Muscle layer of duodenum (tissue), 2 donors: ENCODE data around the gene TSPOAP1.

ENCODE experiments used
- H3K27ac ChIP-seq: one replicate; pipeline ENCODE4 v1.7.0; 2013; ENCODE audit warnings: mild to moderate bottlenecking, low read length
- H3K27me3 ChIP-seq: one replicate; pipeline ENCODE4 v1.7.0; 2013; ENCODE audit warnings: low read depth, mild to moderate bottlenecking, control low read depth, low read length
- H3K36me3 ChIP-seq, 2 donors: one replicate each; pipeline ENCODE4 v1.7.0; 2013; ENCODE audit warnings: low read length in 2 of 2, control low read depth in 1 of 2, mild to moderate bottlenecking in 1 of 2; ENCODE audit not compliant: insufficient read depth in 2 of 2, control insufficient read depth in 1 of 2
- H3K4me1 ChIP-seq, 2 donors: one replicate each; pipeline ENCODE4 v1.7.0; 2013; ENCODE audit warnings: low read length in 2 of 2, mild to moderate bottlenecking in 2 of 2, control low read depth in 1 of 2, moderate library complexity in 1 of 2; ENCODE audit not compliant: insufficient read depth in 2 of 2, control insufficient read depth in 1 of 2
- H3K4me3 ChIP-seq, 2 donors: one replicate each; pipeline ENCODE4 v1.7.0; 2013; ENCODE audit warnings: low read length in 2 of 2, low read depth in 1 of 2, mild to moderate bottlenecking in 1 of 2
- H3K9me3 ChIP-seq, 2 donors: one replicate each; pipeline ENCODE4 v1.7.0; 2013; ENCODE audit warnings: low read length in 2 of 2, control low read depth in 1 of 2, mild to moderate bottlenecking in 1 of 2; ENCODE audit not compliant: control insufficient read depth in 1 of 2
- donor health status: healthy.

The TSPOAP1 gene

DNA sequence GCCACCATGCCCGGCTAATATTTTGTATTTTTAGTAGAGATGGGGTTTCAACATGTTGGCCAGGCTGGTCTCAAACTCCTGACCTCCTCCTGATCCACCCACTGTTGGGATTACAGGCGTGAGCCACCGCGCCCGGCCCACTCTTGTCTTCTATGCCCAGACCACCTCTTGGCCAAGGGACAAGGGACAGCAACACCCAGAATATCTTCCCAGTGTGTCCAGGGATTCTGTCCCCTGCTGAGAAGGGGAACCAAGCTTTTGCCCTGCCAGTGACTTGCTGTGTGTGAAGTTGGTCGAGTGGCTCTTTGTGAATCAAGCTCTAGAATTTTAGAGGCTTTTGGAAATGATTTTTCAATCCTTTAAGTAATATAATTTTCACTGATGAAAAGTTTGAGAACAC, 46.2 kb downstream of the TSPOAP1 start:
- no peaks in the 10 kb centered on the region for H3K27me3 ChIP-seq
- H3K4me1 ChIP-seq = peaks cover 0 to 9% of the 10 kb centered on the region in 2 donors
- H3K27ac ChIP-seq = no peak overlapping the region
- H3K4me3 ChIP-seq = no peak overlapping the region
- H3K9me3 ChIP-seq = no peaks in the 10 kb centered on the region
- H3K36me3 ChIP-seq = no peaks in the 10 kb centered on the region

DNA sequence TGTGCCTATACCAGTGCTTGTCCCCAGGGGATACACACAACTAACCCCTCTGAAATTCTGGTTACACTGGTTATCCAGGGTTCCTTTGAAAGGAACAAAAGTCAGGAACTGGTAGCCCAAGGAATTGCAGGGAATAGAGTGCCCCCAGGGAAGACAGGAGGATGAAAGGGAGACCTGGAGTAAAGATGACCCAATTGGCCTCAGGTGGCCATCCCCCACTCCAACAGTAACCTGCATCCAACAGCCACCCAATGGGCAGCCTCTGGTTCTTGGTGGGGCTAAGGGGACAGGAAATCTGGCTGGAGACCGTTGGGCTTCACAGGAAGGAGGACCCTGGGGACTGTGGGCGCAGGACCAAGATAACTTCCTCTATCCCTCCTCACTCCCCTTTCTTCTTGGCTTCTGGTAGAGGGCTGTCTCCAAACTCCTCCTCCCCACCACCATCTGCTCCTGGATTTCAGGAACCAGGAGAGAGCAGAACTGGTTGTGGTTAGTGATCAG, 47.0 kb downstream of the TSPOAP1 start:
- Histone ChIP-seq H3K9me3 (no peaks in the 10 kb centered on the region), H3K27me3 (no peaks in the 10 kb centered on the region), H3K36me3 (no peaks in the 10 kb centered on the region), H3K4me3 (no peak overlapping the region), H3K4me1 (peaks cover 0 to 9% of the 10 kb centered on the region in 2 donors), H3K27ac (no peak overlapping the region)

DNA sequence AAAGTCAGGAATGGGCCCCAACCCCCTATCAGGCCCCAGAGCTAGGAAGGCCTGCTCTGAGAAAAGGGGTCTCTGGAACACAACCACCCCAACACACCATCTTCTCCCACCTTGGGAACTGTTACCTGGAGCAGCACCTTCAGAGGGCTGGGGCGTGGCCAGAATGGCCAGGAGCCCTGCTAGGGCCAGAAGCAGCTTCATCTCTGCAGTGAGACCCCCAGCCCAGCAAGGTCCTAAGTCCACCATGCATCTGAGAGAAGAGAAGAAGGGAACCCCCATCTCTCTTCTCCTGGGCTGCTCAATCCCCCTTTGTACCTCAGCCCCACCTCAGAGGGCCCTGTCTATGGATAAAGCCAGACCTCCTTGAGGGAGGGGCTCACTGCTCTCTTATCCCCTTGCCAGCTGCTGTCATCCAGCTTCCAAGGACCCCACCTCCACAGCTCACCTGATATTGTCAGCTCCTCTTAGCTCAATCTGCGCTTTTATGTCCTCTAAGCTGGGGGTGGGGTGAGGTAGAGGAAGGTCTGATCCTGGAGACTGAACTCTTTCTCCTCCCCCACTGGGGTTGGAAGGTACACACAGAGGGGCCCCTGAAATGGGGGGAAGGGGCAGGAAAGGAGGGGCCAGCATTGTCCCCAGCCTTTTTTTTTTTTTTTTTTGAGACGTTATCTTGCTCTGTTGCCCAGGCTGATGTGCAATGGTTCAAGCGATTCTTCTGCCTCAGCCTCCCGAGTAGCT, 47.9 kb downstream of the TSPOAP1 start, which contains the start of gene MPO:
TSS of gene MPO (minus strand) at position 456 of the 738 bp plus-strand sequence. CDS start at position 279, 177 bp downstream.
- Histone ChIP-seq H3K27ac (no peak within 1 kb of the TSS), H3K4me1 (peaks cover 0 to 9% of the 10 kb centered on the region in 2 donors), H3K9me3 (no peaks in the 10 kb centered on the region), H3K36me3 (no peaks in the 10 kb centered on the region), H3K27me3 (no peaks in the 10 kb centered on the region), H3K4me3 (no peak within 1 kb of the TSS)

DNA sequence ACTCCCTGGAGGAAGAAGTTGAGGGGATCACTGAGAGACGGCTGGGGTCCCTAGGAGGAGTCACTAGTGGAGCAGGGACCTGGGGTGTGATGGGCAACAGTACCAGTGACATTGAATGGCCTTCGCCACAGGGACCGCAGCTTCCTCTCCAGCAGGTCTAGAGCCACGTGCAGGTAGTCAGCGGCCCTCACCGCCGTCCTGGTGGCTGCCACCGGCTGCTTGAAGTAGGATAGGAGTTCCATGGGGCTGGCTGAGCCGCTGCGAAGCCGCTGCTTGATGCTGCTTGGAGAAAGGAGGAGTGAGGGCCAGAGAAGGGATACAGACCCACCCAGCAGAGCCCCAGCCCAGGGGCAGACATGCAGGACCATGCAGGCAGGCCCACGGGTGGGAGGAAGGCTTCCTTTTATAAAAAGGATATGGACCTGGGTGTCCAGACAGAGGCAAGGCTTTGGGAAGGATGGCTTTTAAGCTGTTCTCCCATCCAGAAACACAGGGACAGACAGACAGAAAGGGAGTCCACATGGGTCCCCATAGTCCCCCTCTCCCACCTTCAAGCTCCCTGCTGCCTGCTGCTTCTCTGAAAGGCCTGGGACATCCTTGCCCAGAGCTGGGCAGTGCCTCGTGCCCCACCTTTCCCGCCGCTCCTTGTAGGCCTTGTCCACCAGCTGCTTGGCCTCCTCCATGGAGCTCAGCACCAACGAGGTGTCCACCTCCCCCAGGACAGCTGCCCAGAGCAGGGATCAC, 48.7 kb downstream of the TSPOAP1 start:
- H3K27ac ChIP-seq = no peak overlapping the region
- no peaks in the 10 kb centered on the region for H3K36me3 ChIP-seq
- H3K9me3 ChIP-seq = no peaks in the 10 kb centered on the region
- H3K4me1 ChIP-seq = peaks cover 0 to 9% of the 10 kb centered on the region in 2 donors
- no peak overlapping the region for H3K4me3 ChIP-seq
- no peaks in the 10 kb centered on the region for H3K27me3 ChIP-seq

DNA sequence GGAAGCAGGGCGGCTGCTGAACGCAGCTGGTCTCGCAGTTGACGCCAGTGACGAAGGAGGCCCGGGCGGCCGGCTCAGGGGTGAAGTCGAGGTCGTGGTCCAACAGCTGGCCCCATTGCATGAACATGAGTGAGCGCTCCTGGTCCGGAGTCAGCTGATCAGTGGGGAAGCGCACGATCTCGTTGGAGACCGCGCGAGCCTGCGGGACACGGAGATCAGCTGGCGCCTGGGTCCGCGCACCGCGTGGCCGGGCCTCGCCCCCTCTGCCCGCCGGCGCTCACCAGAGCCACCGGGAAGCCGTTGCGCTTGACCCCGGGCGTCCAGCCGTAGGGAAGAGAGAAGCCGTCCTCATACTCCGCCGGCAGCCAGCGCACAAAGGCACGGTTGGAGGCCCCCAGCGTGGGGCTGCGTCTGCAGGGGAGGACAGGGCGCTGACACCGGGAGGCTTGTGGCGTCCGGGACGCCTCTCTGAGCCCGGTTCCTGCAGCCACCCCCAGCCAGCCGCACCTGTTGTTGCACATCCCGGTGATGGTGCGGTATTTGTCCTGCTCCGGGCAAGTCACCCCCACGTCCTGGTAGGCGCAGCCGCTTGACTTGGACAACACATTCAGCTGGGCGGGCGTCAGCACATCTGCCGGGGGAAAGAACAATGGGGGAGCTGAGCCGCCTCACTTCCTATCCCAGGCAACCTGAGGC, 49.4 kb downstream of the TSPOAP1 start:
- Histone ChIP-seq H3K36me3 (no peaks in the 10 kb centered on the region), H3K27ac (no peak overlapping the region), H3K4me1 (peaks cover 0 to 9% of the 10 kb centered on the region in 2 donors), H3K4me3 (peak overlapping the region in 1 of 2 donors; percentile 53), H3K9me3 (no peaks in the 10 kb centered on the region), H3K27me3 (no peaks in the 10 kb centered on the region)

DNA sequence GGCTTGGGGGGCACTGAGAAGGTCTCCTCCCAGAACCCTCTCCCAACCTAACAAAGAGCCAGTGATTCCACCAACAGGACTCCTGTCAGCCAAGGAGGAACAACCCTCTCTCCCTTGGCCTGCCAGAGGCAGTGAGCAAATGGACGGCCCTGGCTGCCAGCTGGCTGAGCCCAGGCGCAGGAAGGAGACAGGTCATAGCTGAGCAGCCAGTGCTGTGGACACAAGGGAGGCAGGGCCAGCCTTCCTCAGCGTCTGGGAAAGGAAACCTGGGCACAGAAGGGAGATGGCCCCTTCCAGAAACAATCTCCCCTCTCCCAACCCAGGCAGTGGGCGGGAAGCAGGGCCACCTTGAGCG, 50.0 kb downstream of the TSPOAP1 start:
- no peak overlapping the region for H3K27ac ChIP-seq
- no peaks in the 10 kb centered on the region for H3K27me3 ChIP-seq
- peaks cover 0 to 9% of the 10 kb centered on the region in 2 donors for H3K4me1 ChIP-seq
- H3K9me3 ChIP-seq = no peaks in the 10 kb centered on the region
- peak overlapping the region in 1 of 2 donors; percentile 53 for H3K4me3 ChIP-seq
- no peaks in the 10 kb centered on the region for H3K36me3 ChIP-seq

DNA sequence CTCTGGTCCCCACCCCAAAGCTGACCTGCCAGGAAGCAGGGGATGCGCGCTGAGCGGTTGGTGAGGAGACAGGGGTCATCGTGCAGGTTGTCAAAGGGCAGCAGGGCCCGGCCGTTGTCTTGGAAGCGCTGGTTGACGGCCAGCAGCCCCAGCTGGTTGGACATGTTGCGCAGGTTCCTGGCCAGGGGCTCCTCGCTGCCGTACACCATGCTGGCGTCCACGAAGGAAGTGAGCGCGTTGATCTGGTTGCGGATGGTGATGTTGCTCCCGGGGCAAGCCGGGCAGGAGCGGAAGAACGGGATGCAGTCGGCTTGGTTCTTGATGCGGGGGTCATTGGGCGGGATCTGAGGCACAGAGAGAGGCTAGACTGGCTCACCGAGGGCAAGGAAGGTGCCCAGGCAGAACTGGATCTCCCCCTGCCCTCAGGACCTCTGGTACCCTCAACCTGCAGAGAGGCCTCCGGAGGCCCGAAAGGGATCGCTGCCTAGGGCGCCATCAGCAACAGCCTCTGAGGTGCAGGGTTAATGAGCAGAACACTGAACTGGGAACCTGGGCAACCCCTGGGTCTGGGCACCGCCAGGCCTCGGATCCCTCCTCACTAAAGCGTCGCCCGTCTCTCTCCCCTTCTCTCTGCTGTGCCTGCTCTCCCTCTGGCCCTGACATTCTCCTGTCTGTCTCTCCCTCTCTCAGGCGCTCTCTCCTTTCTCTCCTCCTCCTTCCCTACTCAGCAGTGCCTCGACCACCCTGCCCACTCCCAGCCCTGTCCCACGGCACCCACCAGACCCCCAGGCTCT, 50.6 kb downstream of the TSPOAP1 start:
- Histone ChIP-seq H3K27ac (no peak overlapping the region), H3K4me1 (peaks cover 0 to 9% of the 10 kb centered on the region in 2 donors), H3K9me3 (no peaks in the 10 kb centered on the region), H3K36me3 (no peaks in the 10 kb centered on the region), H3K4me3 (no peak overlapping the region), H3K27me3 (no peaks in the 10 kb centered on the region)

DNA sequence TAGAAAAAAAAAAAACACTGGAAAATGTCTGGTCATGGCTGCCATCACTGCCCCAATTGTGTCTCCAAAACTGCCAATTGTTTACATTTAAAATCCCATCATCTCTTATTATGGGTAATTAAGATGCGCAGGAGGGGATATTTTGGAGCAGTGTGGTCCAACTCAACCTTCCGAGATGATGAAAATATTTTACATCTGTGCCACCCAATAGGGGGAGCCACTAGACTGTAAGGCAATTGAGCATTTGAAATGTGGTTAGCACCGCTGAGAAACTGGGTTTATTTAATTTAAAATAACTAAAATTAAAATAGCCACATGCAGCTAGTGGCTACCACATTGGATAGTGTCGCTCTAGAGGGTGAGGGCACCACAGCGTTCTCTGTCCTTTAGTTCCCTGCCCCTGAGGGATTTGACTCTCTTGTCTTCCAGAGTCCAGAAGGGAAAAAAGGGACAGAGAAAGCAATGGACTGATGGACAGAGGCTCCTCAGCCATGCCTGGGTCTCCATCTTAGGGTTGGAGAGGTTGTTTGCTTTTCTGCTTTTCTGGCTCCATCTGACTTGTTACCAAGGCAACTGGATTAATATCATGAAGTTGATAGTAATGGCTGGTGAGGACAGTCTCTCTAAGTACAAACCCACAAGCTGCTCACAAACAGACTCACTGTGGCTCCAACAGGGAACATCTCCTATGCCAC, 51.3 kb downstream of the TSPOAP1 start:
- H3K9me3 ChIP-seq = no peaks in the 10 kb centered on the region

DNA sequence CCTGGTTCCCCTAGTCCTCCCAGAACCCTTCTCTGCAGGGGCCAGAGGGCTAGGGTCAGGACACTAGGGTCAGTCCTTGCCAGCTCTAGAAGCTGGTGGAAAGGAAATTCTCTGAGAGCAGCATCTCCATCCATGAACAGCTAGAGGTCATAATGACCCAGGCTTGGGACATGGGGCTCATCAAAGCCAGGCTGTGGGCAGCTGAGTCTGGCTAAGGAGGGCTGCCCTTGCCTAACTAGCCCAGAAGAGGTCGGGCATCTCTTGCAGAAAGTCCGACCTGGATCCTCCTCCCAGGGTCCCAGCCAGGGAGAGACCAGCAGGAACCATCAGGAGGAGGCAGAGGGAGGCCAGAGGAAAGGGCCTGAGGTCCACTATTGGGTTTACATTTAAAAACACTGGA, 52.2 kb downstream of the TSPOAP1 start:
- no peak overlapping the region for H3K4me3 ChIP-seq
- peaks cover 0 to 9% of the 10 kb centered on the region in 2 donors for H3K4me1 ChIP-seq
- H3K27ac ChIP-seq = no peak overlapping the region
- H3K27me3 ChIP-seq = no peaks in the 10 kb centered on the region
- H3K36me3 ChIP-seq = no peaks in the 10 kb centered on the region
- H3K9me3 ChIP-seq = no peaks in the 10 kb centered on the region

More for the DNA sequence above, 51.3 kb downstream of the TSPOAP1 start:
- Histone ChIP-seq H3K36me3 (no peaks in the 10 kb centered on the region), H3K4me1 (peaks cover 0 to 9% of the 10 kb centered on the region in 2 donors), H3K27me3 (no peaks in the 10 kb centered on the region), H3K4me3 (no peak overlapping the region), H3K27ac (no peak overlapping the region)

DNA sequence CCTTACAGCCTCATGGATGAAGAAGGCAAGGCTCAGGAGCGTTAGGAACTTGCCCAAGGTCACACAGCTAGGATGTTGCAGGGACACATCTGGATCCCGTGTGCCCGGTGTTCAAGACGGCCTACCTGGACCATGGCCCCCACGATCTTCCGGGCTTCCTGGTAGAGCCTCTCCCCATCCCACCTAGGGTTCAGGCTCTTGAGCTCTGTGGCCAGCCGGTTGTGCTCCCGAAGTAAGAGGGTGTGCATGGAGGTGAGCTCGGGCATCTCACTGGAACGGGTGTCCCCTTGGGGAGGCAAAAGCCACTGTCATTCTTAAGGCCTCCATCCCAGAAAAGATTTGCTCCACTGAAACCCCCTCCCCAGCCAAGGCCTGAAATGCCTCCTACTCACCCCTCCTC, 53.2 kb downstream of the TSPOAP1 start:
- no peaks in the 10 kb centered on the region for H3K27me3 ChIP-seq
- H3K27ac ChIP-seq = no peak overlapping the region

More for the DNA sequence above, 53.2 kb downstream of the TSPOAP1 start:
- no peaks in the 10 kb centered on the region for H3K9me3 ChIP-seq
- H3K4me3 ChIP-seq = no peak overlapping the region
- H3K36me3 ChIP-seq = no peaks in the 10 kb centered on the region
- peaks cover 0 to 9% of the 10 kb centered on the region in 2 donors for H3K4me1 ChIP-seq
